ENCODE measurements around the gene METTL26.

The METTL26 gene

GRCh38 chr16:595942-596735 is 40.0 kb downstream of the METTL26 start:
- no peak for DNase-seq (ENCODE audit: low read depth)

- DNase-seq (ENCODE audit: low read depth) = no peak
Measured at GRCh38 chr16:595094-595528, 41.0 kb downstream of the METTL26 start.

- DNase-seq (ENCODE audit: low read depth) = no peak
Measured at GRCh38 chr16:593807-594206, 42.3 kb downstream of the METTL26 start.

DNA sequence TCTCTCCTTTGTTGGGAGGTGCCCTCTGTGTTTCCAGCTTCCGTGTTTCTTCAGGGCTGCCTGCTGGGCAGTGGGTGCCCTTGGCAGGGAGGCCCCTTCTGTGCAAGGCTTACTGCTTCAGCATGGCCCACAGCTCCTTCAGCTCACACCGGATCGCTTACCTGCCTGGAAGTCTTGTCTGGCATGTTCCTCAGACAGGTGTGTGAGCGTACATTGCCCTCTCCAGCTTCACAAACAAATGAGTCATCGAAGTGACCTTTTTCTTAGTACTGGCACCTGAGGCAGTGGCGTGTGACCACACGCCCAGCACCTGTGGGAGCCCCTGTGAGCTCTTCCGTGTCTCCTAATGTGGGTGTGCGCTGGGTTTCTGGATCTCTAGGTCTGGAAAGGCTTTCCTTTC is 42.7 kb downstream of the METTL26 start:
- no peak for DNase-seq (ENCODE audit: low read depth)

DNA sequence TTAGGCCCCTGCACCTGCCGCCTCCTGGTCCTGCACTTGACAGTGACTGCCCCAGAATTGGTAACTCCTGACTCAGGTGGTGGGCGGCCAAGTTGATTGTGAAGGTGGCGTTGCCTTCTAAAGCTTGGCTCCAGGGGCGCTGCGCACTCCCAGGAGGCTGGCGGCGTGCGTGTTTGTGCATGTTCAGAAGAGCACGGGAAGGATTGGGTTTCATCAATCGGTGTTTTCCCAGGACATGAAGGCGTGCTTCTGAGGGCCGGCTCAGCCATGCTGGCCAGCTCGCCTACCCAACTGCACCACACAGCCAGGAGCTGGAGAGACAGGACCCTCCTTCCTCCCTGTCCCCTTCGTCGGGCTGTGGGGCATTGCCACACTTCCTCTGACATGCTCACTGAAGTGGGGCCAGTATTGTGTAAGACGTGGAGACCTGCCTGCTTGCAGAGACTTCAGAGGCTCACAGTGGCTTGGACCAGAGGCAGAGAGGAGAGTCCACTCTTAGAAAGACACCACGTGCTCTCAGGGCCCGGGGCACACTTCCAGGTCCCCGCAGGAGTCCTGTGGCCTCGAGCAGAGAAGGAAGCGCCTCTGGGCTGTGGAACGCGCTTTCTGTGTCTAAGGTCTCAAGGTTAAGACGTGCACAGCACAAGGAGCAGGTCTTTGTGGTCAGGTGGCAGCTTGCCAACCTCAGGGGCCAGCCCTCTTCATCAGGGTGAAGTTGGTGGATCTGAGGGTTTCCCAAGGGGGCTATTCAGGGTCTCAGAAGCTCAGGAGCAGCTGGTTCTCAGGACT is 43.4 kb downstream of the METTL26 start:
- peak; percentile 55 for DNase-seq (ENCODE audit: low read depth)

DNA sequence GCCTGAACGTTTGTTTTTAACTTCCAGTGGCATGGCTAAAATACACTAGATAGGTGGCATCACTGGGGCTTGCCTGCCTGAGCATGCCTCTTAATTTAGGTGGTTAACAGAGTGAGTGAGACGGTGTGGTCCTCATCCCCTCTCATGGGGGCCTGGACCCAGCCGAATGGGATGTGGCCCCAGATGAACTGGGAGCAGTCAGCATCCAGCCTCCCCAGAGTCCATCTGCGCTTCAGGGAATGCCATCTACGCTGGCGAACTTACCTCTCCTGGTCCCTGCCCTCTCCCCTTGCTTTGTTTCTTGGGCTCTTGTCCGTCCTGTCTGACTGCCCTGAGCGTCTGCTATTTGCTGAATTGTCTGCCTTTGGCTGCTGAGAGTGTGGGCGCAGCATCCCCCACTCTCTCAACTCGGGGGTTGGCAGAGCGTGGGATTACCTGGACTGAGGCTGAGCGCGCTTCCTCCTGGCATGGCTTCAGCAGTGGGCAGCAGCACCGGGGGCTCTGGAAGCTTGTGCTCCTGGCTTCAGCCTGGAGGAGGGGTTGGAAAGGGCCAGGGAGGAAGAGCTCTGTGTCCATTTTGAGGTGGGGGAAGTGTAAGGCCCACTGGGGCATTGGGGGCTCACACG is 44.1 kb downstream of the METTL26 start:
- no peak for DNase-seq (ENCODE audit: low read depth)

DNA sequence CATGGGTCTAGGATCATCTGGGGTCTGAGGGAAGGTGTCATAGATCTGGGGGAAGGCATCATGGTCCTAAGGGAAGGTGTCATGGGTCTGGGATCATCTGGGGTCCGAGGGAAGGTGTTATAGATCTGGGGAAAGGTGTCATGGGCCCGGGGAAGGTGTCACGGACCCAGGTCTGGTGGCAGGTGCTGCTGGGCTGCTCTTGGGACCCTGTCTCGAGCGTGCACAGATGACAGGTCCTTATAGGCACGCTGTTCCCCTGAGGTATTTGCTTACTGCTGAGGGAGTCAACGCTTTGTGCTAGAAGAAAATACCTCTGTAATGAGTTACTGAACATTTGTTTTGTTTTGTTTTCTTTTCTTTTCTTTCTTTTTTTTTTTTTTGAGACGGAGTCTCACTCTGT is 44.9 kb downstream of the METTL26 start:
- DNase-seq (ENCODE audit: low read depth) = no peak

DNA sequence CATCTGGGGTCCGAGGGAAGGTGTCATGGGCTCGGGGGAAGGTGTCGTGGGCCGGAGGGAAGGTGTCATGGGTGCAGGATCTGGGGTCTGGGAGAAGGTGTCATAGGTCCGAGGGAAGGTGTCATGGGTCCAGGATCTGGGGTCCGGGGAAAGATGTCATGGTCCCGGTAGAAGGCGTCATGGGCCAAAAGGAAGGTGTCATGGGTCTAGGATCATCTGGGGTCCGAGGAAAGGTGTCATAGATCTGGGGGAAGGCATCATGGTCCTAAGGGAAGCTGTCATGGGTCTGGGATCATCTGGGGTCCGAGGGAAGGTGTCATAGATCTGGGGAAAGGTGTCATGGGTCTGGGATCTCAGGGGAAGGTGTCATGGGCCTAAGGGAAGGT is 45.3 kb downstream of the METTL26 start:
- no peak for DNase-seq (ENCODE audit: low read depth)

DNA sequence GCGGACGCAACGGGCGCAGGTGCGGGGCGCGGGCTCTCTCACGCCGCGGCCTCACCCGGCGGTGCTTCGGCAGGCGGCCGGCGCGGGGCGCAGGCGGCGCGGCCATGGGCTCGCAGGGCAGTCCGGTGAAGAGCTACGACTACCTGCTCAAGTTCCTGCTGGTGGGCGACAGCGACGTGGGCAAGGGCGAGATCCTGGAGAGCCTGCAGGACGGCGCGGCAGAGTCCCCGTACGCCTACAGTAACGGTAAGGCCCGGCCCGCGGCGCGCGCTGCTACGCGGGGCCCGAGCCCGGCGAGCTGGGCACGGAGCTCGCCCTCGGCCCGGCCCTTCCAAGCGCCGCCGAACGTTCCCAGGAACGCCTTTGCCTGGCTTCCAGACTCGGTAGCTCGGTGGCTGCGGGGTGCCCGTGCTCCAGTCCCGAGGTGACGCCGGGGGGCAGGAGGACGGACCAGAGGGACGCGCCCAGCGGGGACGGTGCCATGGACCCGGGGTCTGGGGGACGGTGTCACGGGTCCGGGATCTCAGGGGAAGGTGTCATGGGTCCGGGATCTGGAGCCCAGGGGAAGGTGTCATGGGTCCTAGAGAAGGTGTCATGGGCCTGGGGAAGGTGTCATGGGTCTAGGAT is 45.8 kb downstream of the METTL26 start:
- peak; percentile 66 for DNase-seq (ENCODE audit: low read depth)

GRCh38 chr16:589658-590187 is 46.4 kb downstream of the METTL26 start, which contains the start of gene RAB40C:
Gene RAB40C (plus strand): TSS chr16:590066. CDS start chr16:590292, 226 bp downstream.
- DNase-seq (ENCODE audit: low read depth) = peak; percentile 98

DNA sequence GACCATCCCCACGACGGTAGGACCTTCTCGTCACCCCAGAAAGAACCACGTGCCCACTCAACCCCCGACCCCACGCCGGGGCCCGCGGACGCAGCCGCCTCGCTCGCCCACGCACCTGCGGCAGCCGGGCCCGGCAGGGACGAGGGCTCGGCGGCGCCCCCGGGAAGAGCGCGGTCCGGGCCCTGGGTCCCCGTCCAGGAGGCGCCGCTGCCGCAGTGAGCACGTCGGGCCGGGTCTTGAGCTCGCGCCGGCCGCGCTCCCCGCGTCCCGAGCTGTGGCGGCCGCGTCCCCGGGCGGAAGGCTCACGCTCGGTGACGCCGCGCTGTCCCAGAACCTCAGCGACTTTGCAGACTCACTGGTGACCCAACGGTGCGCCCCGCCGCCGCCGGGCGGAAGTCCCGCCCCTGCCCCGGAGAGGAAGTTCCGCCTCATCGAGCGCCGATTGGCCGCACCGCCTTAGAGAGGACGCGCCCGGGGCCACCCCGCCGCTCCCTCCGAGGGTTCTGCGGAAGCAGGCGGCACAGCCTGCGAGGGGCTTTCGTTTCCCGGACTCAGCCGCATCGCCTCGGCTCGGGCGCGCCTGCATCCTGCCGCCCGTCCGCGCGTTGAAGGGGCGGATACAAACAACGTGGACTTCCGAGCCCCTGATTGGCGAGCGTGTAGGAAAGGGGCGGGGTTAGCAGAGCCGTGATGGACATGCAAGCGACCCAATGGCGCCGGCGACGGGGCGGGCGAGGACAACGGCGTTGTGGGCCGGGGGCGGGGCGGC is 47.0 kb downstream of the METTL26 start:
- peak; percentile 95 for DNase-seq (ENCODE audit: low read depth)

DNA sequence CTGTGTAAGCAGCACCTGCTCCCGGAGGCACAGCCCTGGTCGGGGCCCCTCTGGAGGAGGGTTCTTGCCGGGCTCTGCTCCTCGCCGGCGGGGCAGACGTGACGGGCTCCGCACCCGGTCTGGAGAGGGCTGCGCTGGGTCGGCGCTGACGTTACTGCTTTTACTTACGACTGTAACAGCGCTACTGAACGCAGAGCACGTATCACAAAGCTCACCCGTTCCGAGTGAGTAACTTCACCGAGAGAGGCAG is 47.5 kb downstream of the METTL26 start:
- peak; percentile 87 for DNase-seq (ENCODE audit: low read depth)

DNA sequence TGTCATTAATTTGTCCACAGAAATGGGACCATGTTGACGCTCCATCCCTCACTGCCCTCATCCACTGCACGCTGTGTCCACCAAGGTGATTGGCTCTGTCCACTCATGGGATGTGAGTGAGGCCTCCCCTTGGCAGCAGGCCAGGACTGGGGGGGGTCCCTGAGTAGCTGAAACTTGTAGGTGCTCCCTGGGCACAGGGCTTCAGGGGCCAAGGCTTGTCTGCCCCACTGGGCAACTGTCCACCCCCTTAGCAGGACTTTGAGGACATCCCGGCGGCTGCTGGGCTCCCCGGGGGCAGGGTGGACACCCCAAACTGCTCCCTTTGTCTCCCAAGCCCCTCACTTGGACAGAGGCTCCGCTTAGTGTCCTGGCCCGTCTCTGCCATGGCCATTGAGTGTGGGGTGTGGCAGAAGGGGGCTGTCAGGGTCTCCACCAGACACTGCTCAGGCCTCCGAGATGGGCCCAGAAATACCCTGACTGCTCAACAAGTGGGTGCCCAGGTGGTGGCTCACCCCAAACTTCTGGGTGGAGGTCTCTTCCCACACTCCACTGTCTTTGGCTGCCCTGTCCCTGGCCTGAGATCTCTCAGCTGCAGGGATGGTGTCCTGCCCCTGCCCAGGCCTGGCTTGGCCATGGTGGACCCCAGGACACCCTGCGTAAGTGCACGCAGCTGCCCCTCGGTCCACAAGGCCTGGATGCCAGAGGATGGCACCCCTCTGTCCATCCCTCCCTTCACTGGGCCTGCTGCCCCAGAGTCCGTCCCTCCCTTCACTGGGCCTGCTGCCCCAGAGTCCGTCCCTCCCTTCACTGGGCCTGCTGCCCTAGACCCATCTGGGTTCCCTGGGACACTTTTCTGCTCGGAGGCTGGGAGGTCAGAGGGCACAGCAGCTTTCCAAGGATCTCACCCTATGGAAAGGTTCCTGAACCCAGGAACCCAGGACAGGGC is 49.2 kb downstream of the METTL26 start:
- no peak for DNase-seq (ENCODE audit: low read depth)

DNA sequence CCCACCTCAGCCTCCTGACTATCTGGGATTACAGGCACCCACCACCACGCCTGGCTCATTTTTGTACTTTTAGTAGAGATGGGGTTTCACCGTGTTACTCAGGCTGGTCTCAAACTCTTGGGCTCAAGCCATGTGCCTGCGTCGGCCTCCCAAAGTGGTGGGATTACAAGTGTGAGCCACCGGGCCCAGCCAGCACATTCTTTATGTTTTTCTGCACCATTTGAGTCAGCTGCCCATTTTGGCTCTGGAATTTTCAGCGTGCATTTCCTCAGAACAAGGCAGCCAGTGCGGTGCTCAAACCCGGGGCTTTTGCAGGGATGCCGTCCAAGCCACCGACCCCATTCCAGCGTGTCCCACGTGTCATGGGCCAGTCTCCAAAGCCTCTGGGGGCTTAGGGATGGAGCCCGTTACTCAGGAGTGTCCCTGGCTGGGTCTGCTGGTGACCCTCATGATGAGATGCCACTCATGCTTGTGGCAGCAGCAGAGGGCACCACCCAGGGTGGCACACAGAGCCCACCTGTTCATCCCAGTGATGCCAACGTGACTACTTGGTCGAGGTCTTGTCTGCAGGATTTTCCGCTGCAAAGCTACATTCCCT is 50.0 kb downstream of the METTL26 start:
- peak; percentile 45 for DNase-seq (ENCODE audit: low read depth)

- DNase-seq (ENCODE audit: low read depth) = no peak
Measured at GRCh38 chr16:585351-585750, 50.8 kb downstream of the METTL26 start.
